HG03060 (cell line): ENCODE measurements around the gene RIMBP2.
"Not testable (repeated sequence)": the region's sequence is repeated elsewhere in the genome, so short reads cannot be mapped to it uniquely, and the experiment has no call there.

Source experiments
- ATAC-seq: cut with Tn5 transposase; IDR thresholded peaks from one replicate; pipeline ENCODE4 v1.9.1; 2021; ENCODE audit warnings: low read depth, moderate number of reproducible peaks; ENCODE audit not compliant: unreplicated experiment

RIMBP2 gene

GRCh38 chr12:130742112-130742511 is 26.0 kb upstream of the RIMBP2 start:
- ATAC-seq = no peak

GRCh38 chr12:130739571-130739970 is 23.5 kb upstream of the RIMBP2 start:
- ATAC-seq = no peak

- not testable (repeated sequence) for ATAC-seq
These were observed 22.3 kb upstream of the RIMBP2 start for GRCh38 chr12:130738403-130738802.

GRCh38 chr12:130737731-130738130 is 21.6 kb upstream of the RIMBP2 start:
- ATAC-seq = no peak

- no peak for ATAC-seq
These were observed 13.2 kb upstream of the RIMBP2 start for GRCh38 chr12:130729344-130729743.

- ATAC-seq = no peak
These were observed 12.3 kb upstream of the RIMBP2 start for GRCh38 chr12:130728158-130729058.

- no peak for ATAC-seq
These were observed 3.3 kb upstream of the RIMBP2 start for GRCh38 chr12:130719263-130719859.

GRCh38 chr12:130717752-130718151 is 1.7 kb upstream of the RIMBP2 start:
- no peak for ATAC-seq

GRCh38 chr12:130716969-130717366 is 869 bp upstream of the RIMBP2 start:
- no peak for ATAC-seq

GRCh38 chr12:130715150-130715997 is 725 bp downstream of the RIMBP2 start:
- no peak for ATAC-seq

GRCh38 chr12:130714591-130715149 is 1.4 kb downstream of the RIMBP2 start:
- ATAC-seq = no peak

GRCh38 chr12:130714091-130714590 is 2.0 kb downstream of the RIMBP2 start:
- ATAC-seq = no peak

GRCh38 chr12:130713581-130713991 is 2.5 kb downstream of the RIMBP2 start:
- no peak for ATAC-seq

- no peak for ATAC-seq
These were observed 3.6 kb downstream of the RIMBP2 start for GRCh38 chr12:130712346-130713065.

- no peak for ATAC-seq
These were observed 4.3 kb downstream of the RIMBP2 start for GRCh38 chr12:130711756-130712155.

- no peak for ATAC-seq
These were observed 5.4 kb downstream of the RIMBP2 start for GRCh38 chr12:130710733-130711080.

- ATAC-seq = no peak
These were observed 5.9 kb downstream of the RIMBP2 start for GRCh38 chr12:130709971-130710732.

- no peak for ATAC-seq
These were observed 6.7 kb downstream of the RIMBP2 start for GRCh38 chr12:130709151-130709970.
